Measurements from ENCODE around the gene SEMA3E.

The SEMA3E gene

DNA sequence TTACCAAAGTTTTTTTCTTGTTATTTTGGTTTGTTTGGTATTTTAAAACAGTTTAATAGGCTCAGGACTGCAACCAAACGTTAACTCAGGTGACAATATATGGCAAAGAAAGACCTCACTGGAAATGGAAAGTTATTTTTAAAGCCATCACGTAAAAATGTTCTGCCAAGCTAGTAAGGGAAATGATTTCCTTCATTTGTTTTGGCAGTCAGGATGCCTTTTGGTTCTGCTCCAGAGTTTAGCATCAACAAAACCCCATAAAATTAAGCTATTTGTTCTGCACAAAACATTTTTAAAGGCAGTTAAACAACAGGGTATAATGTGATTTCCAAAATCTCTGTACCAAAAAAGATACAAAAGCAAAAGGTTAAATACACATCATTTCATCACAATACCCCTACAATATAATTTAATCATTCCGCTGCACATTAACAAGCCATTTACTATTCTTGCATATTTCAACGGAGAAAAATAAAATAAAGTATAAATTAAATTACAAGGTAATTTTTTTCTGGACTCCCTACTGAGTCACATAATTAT, 172.4 kb downstream of the SEMA3E start (continued):
- TF ChIP-seq MZF1 (tag by site-specific recombination; IDR thresholded peaks at IDR 0.05; ENCODE audit: borderline replicate concordance) (no peak), ZNF341 (tag by site-specific recombination; IDR thresholded peaks at IDR 0.05; ENCODE audit: low read depth) (no peak), ZNF561 (tag by site-specific recombination; IDR thresholded peaks at IDR 0.05; ENCODE audit: borderline replicate concordance) (no peak), ZNF600 (tag by site-specific recombination; IDR thresholded peaks at IDR 0.05) (no peak), ZNF48 (tag by site-specific recombination; IDR thresholded peaks at IDR 0.05) (no peak)
- TF ChIP-seq, protein P1, sequence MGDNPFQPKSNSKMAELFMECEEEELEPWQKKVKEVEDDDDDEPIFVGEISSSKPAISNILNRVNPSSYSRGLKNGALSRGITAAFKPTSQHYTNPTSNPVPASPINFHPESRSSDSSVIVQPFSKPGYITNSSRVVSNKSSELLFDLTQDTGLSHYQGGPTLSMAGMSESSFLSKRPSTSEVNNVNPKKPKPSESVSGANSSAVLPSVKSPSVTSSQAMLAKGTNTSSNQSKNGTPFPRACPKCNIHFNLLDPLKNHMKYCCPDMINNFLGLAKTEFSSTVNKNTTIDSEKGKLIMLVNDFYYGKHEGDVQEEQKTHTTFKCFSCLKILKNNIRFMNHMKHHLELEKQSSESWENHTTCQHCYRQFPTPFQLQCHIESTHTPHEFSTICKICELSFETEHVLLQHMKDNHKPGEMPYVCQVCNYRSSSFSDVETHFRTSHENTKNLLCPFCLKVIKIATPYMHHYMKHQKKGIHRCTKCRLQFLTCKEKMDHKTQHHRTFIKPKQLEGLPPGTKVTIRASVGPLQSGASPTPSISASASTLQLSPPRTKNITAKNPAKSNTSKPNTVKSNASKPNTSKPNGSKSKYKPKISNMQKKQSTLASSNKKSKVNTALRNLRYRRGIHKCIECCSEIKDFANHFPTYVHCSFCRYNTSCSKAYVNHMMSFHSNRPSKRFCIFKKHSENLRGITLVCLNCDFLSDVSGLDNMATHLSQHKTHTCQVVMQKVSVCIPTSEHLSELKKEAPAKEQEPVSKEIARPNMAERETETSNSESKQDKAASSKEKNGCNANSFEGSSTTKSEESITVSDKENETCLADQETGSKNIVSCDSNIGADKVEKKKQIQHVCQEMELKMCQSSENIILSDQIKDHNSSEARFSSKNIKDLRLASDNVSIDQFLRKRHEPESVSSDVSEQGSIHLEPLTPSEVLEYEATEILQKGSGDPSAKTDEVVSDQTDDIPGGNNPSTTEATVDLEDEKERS (tag by site-specific recombination; IDR thresholded peaks at IDR 0.05) = no peak
- TF ChIP-seq, protein P2, sequence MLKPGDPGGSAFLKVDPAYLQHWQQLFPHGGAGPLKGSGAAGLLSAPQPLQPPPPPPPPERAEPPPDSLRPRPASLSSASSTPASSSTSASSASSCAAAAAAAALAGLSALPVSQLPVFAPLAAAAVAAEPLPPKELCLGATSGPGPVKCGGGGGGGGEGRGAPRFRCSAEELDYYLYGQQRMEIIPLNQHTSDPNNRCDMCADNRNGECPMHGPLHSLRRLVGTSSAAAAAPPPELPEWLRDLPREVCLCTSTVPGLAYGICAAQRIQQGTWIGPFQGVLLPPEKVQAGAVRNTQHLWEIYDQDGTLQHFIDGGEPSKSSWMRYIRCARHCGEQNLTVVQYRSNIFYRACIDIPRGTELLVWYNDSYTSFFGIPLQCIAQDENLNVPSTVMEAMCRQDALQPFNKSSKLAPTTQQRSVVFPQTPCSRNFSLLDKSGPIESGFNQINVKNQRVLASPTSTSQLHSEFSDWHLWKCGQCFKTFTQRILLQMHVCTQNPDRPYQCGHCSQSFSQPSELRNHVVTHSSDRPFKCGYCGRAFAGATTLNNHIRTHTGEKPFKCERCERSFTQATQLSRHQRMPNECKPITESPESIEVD (tag by site-specific recombination; IDR thresholded peaks at IDR 0.05) = peak; percentile 83

DNA sequence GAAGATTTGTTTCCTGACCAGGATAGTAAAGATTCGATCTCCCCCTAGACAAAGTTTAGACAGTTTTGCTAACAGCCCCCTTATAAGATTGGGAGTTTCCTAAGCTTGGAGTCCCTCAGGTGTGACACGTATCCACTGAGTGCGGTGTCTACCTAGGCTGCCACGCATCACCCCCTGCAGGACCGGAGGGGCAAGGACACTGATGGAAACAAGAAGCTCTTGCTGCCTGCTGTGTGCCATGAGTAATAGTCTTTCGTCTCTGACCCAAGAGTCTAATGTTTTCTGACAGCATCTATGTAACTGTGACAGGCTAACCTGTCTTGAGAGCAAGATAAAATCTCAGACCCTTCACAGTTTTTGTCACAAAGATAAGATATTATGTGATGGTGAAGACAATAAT, 173.5 kb downstream of the SEMA3E start:
- H3K36me3 ChIP-seq (ENCODE audit: control insufficient read depth in 2 of 2, insufficient read depth in 1 of 2, low read length in 2 of 2) = no peaks in the 10 kb centered on the region
- no peaks in the 10 kb centered on the region for H3K4me1 ChIP-seq (ENCODE audit: control insufficient read depth, insufficient read depth, low read length)
- ChIA-PET CTCF (interaction anchor here (0.6 kb wide), 1 partner anchor 155 kb away, joined by 3 read pairs; no protein-coding TSS in a partner anchor), POLR2A (interaction anchor here (0.5 kb wide), 1 partner anchor 170 kb away, joined by 4 read pairs; no protein-coding TSS in a partner anchor)
- no peak overlapping the region for H3K27ac ChIP-seq (ENCODE audit: extremely low read depth, low read depth, low read length)
- H3K4me3 ChIP-seq (ENCODE audit: low read depth, low read length) = no peak overlapping the region
- TF ChIP-seq ZNF837 (tag by site-specific recombination; IDR thresholded peaks at IDR 0.05) (no peak), ZBTB7A (tag by site-specific recombination; IDR thresholded peaks at IDR 0.05; ENCODE audit: low read depth) (no peak), ZNF221 (tag by site-specific recombination; IDR thresholded peaks at IDR 0.05; ENCODE audit: borderline replicate concordance) (no peak)
- no peaks in the 10 kb centered on the region for H3K9me3 ChIP-seq (ENCODE audit: control insufficient read depth, insufficient read depth, low read depth, low read length)

DNA sequence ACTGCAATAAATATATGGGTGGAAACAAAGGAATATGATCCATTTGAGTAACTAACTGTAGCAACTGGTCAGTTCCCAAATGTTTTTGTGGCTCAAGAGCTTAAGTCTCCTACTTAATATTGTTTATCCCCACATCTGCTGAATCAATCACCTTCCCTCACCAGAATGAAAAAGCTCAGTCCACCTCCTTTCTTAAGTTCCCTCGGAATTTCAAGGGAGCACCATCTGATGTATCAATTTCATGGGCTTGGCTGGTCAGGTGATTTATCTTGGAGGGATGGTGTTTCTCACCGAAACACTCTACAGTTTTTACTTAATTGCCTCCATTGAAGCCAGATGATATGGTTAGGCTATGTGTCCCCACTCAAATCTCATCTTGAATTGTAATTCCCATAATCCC, 176.6 kb downstream of the SEMA3E start:
- Histone ChIP-seq H3K4me3 (ENCODE audit: low read depth, low read length) (no peak overlapping the region), H3K4me1 (ENCODE audit: control insufficient read depth, insufficient read depth, low read length) (peaks cover 7% of the 10 kb centered on the region; the same call in 1 of the 2 replicates), H3K9me3 (ENCODE audit: control insufficient read depth, insufficient read depth, low read depth, low read length) (no peaks in the 10 kb centered on the region), H3K27ac (ENCODE audit: extremely low read depth, low read depth, low read length) (no peak overlapping the region), H3K36me3 (ENCODE audit: control insufficient read depth in 2 of 2, insufficient read depth in 1 of 2, low read length in 2 of 2) (no peaks in the 10 kb centered on the region)
- TF ChIP-seq ZNF548 (tag by site-specific recombination; IDR thresholded peaks at IDR 0.05) (no peak), SP2 (tag by site-specific recombination; IDR thresholded peaks at IDR 0.05) (no peak), KLF16 (tag by site-specific recombination; IDR thresholded peaks at IDR 0.05) (no peak), ZNF658 (tag by site-specific recombination; IDR thresholded peaks at IDR 0.05) (no peak), ZBTB48 (tag by site-specific recombination; IDR thresholded peaks at IDR 0.05) (no peak), ZNF394 (tag by site-specific recombination; IDR thresholded peaks at IDR 0.05; ENCODE audit: borderline replicate concordance) (no peak), ZXDB (tag by site-specific recombination; IDR thresholded peaks at IDR 0.05) (no peak), ZNF621 (tag by site-specific recombination; IDR thresholded peaks at IDR 0.05) (no peak), ZNF624 (tag by site-specific recombination; IDR thresholded peaks at IDR 0.05) (no peak)
- POLR2A ChIA-PET = no interaction called here
- CTCF ChIA-PET = no interaction called here
